HepG2 (cell line): Measurements from ENCODE around the gene PEX5. TPM values are rescaled to one million over a fixed set of nuclear protein-coding genes. Genes with fewer than 3 reads are reported as not detected.
A peak's percentile ranks its signal among the peaks of the same experiment; 100 is the strongest.

Experiments
- ARHGAP35 ChIP-seq: sonication (generic); formaldehyde crosslinking; IDR thresholded peaks from 2 replicates; pipeline ENCODE4 v1.9.0; 2022; ENCODE audit warnings: mild to moderate bottlenecking, inconsistent platforms, moderate library complexity, missing genetic modification reagents, borderline replicate concordance
- DMAP1 ChIP-seq: IDR thresholded peaks from 2 replicates; pipeline ENCODE4 v1.6.1; 2016
- GATAD1 ChIP-seq: IDR thresholded peaks from 2 replicates; pipeline ENCODE4 v1.6.1; 2016; ENCODE audit warnings: missing genetic modification reagents, missing compliant biosample characterization
- MXI1 ChIP-seq: IDR thresholded peaks from 3 replicates; pipeline ENCODE4 v1.6.1; 2012; ENCODE audit warnings: low read depth, low read length, inconsistent platforms, borderline replicate concordance
- PHF5A ChIP-seq: IDR thresholded peaks from one replicate; pipeline ENCODE4 v1.6.1; 2018; ENCODE audit warnings: low read depth, missing genetic modification reagents; ENCODE audit not compliant: unreplicated experiment
- RXRA ChIP-seq: sonication (generic); formaldehyde crosslinking; IDR thresholded peaks from 2 replicates; pipeline ENCODE4 v1.5.1; 2020; ENCODE audit warnings: missing genetic modification reagents
- SP2 ChIP-seq: sonication (generic); formaldehyde crosslinking; IDR thresholded peaks from 2 replicates; pipeline ENCODE4 v1.5.1; 2020; ENCODE audit warnings: mild to moderate bottlenecking, missing genetic modification reagents
- ZBTB8A ChIP-seq: sonication (generic); formaldehyde crosslinking; IDR thresholded peaks from 2 replicates; pipeline ENCODE4 v1.4.0; 2020; ENCODE audit warnings: mild to moderate bottlenecking, low read depth, missing genetic modification reagents, borderline replicate concordance
- ZMYM3 ChIP-seq: sonication (generic); formaldehyde crosslinking; IDR thresholded peaks from 2 replicates; pipeline ENCODE4 v1.5.1; 2020; ENCODE audit warnings: mild to moderate bottlenecking, missing genetic modification reagents
- ZMYM4 ChIP-seq: sonication (generic); formaldehyde crosslinking; IDR thresholded peaks from 2 replicates; pipeline ENCODE4 v1.8.1; 2023; ENCODE audit warnings: mild to moderate bottlenecking, missing genetic modification reagents
- ZNF282 ChIP-seq: fragments of 450-650 bp; IDR thresholded peaks from 2 replicates; pipeline ENCODE4 v1.6.1; 2018; ENCODE audit not compliant: partially characterized antibody
- ZNF44 ChIP-seq: sonication (generic); formaldehyde crosslinking; IDR thresholded peaks from 2 replicates; pipeline ENCODE4 v1.5.1; 2020; ENCODE audit warnings: mild to moderate bottlenecking, missing genetic modification reagents
- ZNF510 ChIP-seq: sonication (generic); formaldehyde crosslinking; IDR thresholded peaks from 2 replicates; pipeline ENCODE4 v1.4.0; 2020; ENCODE audit warnings: low read depth, mild to moderate bottlenecking, missing genetic modification reagents
- polyA plus RNA-seq, 8 experiments: library from polyadenylated mRNA; depleted of rRNA in 3 of 8; stranded (reverse) in 7 of 8; unstranded in 1 of 8; fragments of >200 nt; fragmentation: Illumina TruSeq in 4 of 8; extraction: Trizol in 4 of 8; gene quantifications; 2 replicates each; pipeline versions ENCODE4 v1.2.1 to v1.2.3, GENCODE V29; 2011 to 2016; ENCODE audit warnings: low read depth in 4 of 8, missing spikeins in 1 of 8, mixed read lengths in 1 of 8; ENCODE audit not compliant: insufficient read depth in 1 of 8
- total RNA-seq, 5 experiments: library from RNA; depleted of rRNA; stranded (reverse); fragments of >200 nt; fragmentation: Illumina TruSeq; extraction: Trizol; gene quantifications; 2 replicates each; pipeline ENCODE4 v1.2.3, GENCODE V29; 2016; ENCODE audit warnings: low read depth in 1 of 5
- TF ChIP-seq, protein P1 (sequence below), 2 experiments: sonication (generic) in 1 of 2; formaldehyde crosslinking in 1 of 2; IDR thresholded peaks; 2 replicates each; pipeline versions ENCODE4 v1.6.1 to v1.9.0; 2014 to 2022; ENCODE audit warnings: antibody characterized with exemption in 1 of 2, borderline replicate concordance in 1 of 2, inconsistent platforms in 1 of 2, low read depth in 1 of 2, missing genetic modification reagents in 1 of 2
- TF ChIP-seq, protein P2 (sequence below): sonication (generic); formaldehyde crosslinking; IDR thresholded peaks from 2 replicates; pipeline ENCODE4 v1.4.0; 2020; ENCODE audit warnings: missing genetic modification reagents
- TF ChIP-seq, protein P3 (sequence below): sonication (generic); formaldehyde crosslinking; IDR thresholded peaks from 2 replicates; pipeline ENCODE4 v1.8.0; 2022; ENCODE audit warnings: mild to moderate bottlenecking, missing genetic modification reagents; ENCODE audit not compliant: insufficient replicate concordance

Gene PEX5
- total and polyA plus RNA-seq, 2 of the 13 experiments (the other 11 are each of a cell fraction or from before 2014, with no cell fraction given), result 16.4 to 29.0 TPM

DNA sequence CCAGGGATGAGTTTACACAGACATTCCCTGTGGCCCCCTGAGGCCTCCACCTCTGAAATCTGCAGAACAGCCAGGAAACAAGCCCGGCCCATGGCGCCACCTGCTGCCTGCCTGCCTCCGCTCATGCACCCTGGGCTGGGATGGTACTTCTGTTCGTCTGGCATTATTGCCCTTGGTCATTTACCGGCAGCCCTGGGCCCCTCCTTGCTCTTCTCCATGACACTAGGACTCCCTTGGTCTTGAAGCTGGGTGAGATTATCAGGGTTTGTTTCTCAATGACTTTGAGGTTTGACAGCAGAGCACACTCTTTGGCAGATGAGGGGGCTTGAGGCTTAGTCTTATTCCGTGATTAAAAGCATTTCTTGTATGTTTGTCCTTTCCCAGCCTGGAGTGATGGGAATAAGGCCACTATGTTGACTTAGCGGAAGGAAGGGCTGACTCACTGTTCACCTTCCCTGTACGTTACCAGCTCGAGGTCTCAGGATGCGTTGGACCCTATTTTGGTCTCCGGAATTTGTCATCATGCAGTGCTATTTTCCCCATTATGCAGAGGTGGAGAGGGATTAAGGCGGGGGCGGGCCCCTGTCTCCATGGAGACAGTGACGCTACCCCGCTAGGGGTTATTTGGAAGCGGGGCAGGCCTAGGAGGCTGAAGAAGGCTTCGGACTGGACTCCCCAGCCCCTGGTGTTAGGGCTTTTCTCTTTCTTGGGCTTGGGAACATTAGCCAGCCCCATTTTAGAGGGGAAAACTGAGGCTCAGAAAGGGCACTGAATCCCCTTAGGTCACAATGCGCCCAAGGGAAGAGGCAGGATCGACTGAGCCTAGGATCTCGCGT, 706 bp upstream of the PEX5 start (continued):
- TF ChIP-seq, protein P1, sequence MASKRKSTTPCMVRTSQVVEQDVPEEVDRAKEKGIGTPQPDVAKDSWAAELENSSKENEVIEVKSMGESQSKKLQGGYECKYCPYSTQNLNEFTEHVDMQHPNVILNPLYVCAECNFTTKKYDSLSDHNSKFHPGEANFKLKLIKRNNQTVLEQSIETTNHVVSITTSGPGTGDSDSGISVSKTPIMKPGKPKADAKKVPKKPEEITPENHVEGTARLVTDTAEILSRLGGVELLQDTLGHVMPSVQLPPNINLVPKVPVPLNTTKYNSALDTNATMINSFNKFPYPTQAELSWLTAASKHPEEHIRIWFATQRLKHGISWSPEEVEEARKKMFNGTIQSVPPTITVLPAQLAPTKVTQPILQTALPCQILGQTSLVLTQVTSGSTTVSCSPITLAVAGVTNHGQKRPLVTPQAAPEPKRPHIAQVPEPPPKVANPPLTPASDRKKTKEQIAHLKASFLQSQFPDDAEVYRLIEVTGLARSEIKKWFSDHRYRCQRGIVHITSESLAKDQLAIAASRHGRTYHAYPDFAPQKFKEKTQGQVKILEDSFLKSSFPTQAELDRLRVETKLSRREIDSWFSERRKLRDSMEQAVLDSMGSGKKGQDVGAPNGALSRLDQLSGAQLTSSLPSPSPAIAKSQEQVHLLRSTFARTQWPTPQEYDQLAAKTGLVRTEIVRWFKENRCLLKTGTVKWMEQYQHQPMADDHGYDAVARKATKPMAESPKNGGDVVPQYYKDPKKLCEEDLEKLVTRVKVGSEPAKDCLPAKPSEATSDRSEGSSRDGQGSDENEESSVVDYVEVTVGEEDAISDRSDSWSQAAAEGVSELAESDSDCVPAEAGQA (IDR thresholded peaks at IDR 0.05; ENCODE audit: low read depth), result no peak
- TF ChIP-seq, protein P1 (CRISPR knock-in tag; IDR thresholded peaks at IDR 0.05; ENCODE audit: borderline replicate concordance), result no peak
- TF ChIP-seq, protein P2, sequence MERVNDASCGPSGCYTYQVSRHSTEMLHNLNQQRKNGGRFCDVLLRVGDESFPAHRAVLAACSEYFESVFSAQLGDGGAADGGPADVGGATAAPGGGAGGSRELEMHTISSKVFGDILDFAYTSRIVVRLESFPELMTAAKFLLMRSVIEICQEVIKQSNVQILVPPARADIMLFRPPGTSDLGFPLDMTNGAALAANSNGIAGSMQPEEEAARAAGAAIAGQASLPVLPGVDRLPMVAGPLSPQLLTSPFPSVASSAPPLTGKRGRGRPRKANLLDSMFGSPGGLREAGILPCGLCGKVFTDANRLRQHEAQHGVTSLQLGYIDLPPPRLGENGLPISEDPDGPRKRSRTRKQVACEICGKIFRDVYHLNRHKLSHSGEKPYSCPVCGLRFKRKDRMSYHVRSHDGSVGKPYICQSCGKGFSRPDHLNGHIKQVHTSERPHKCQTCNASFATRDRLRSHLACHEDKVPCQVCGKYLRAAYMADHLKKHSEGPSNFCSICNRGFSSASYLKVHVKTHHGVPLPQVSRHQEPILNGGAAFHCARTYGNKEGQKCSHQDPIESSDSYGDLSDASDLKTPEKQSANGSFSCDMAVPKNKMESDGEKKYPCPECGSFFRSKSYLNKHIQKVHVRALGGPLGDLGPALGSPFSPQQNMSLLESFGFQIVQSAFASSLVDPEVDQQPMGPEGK, result peak; percentile 35; the same call in 1 of the 2 replicates
- TF ChIP-seq MXI1 (peak; percentile 51; the same call in 1 of the 3 replicates), ZBTB8A (CRISPR knock-in tag) (no peak), ZMYM3 (CRISPR knock-in tag) (no peak; the same call in 1 of the 2 replicates), PHF5A (no peak), ZNF282 (no peak), RXRA (CRISPR knock-in tag) (peak; percentile 41; the same call in 1 of the 2 replicates), SP2 (0 out of 2 replicates have a peak, but pooled peaks have one; percentile 35), DMAP1 (CRISPR knock-in tag) (peak; percentile 18; the same call in 1 of the 2 replicates), ZNF44 (CRISPR knock-in tag) (0 out of 2 replicates have a peak, but pooled peaks have one; percentile 64), GATAD1 (peak; percentile 67), ZMYM4 (peak; percentile 53), ZNF510 (peak; percentile 55; the same call in 1 of the 2 replicates), ARHGAP35 (no peak)
- TF ChIP-seq, protein P3, sequence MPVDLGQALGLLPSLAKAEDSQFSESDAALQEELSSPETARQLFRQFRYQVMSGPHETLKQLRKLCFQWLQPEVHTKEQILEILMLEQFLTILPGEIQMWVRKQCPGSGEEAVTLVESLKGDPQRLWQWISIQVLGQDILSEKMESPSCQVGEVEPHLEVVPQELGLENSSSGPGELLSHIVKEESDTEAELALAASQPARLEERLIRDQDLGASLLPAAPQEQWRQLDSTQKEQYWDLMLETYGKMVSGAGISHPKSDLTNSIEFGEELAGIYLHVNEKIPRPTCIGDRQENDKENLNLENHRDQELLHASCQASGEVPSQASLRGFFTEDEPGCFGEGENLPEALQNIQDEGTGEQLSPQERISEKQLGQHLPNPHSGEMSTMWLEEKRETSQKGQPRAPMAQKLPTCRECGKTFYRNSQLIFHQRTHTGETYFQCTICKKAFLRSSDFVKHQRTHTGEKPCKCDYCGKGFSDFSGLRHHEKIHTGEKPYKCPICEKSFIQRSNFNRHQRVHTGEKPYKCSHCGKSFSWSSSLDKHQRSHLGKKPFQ (CRISPR knock-in tag), result peak; percentile 46
